Endothelial cell of umbilical vein (primary cell): ENCODE data around the gene CTSC. TPM values are rescaled to one million over a fixed set of nuclear protein-coding genes. Genes with fewer than 3 reads are reported as not detected.

ENCODE experiments used
- BruUV-seq: library from RNA; stranded (reverse); fragments of 400-500 nt; replicated peaks from 2 replicates; lab custom pipeline; 2021; lab: Mats Ljungman, UMichigan
- CTCF ChIA-PET: fragments of 300-600, 350-600 bp; sonication (Branson Sonifier 250); formaldehyde crosslinking; loops from one replicate; lab custom pipeline; 2021; ENCODE audit warnings: antibody characterized with exemption, inconsistent platforms; lab: Charles Lee
- POLR2A ChIA-PET: fragments of 300-600, 350-600 bp; sonication (Branson Sonifier 250); formaldehyde crosslinking; loops from one replicate; lab custom pipeline; 2021; ENCODE audit warnings: antibody characterized with exemption, inconsistent platforms; lab: Charles Lee
- DNase-seq: peaks from one replicate; pipeline ENCODE4 v3.0.0-alpha.2; 2011; ENCODE audit warnings: low read depth, low spot score
- FAIRE-seq: peaks from 2 replicates; lab custom pipeline; 2011; peaks lifted over from hg19 to GRCh38; lab: Jason Lieb, UNC
- H2AFZ ChIP-seq: 2 replicates; pipeline ENCODE4 v1.6.0; 2012; ENCODE audit warnings: low read depth, low read length, control low read depth, inconsistent platforms
- H3K27ac ChIP-seq: 2 replicates; pipeline ENCODE4 v1.5.1; 2011; ENCODE audit warnings: low read depth, mild to moderate bottlenecking, control low read depth, low read length, moderate library complexity; ENCODE audit not compliant: insufficient read depth
- H3K27me3 ChIP-seq, 2 experiments: 2 replicates each; pipeline versions ENCODE4 v1.6.0 to v1.6.1; 2011; ENCODE audit warnings: low read length in 2 of 2, mixed read lengths in 1 of 2; ENCODE audit not compliant: control insufficient read depth in 2 of 2, insufficient read depth in 2 of 2
- H3K36me3 ChIP-seq, 2 experiments: 2 replicates in 1 of 2; 3 replicates in 1 of 2; pipeline ENCODE4 v1.5.1; 2011; ENCODE audit warnings: low read length in 2 of 2, mild to moderate bottlenecking in 1 of 2, moderate library complexity in 1 of 2; ENCODE audit not compliant: control insufficient read depth in 2 of 2, insufficient read depth in 2 of 2; ENCODE audit errors: extremely low read depth in 1 of 2
- H3K4me1 ChIP-seq: 3 replicates; pipeline ENCODE4 v1.5.1; 2011; ENCODE audit warnings: mild to moderate bottlenecking, low read length; ENCODE audit not compliant: control insufficient read depth, insufficient read depth; ENCODE audit errors: extremely low read depth
- H3K4me2 ChIP-seq: 2 replicates; pipeline ENCODE4 v1.6.1; 2011; ENCODE audit warnings: low read length, control low read depth, mixed read lengths; ENCODE audit not compliant: insufficient read depth
- H3K4me3 ChIP-seq, 3 experiments: fragments of 200-600 bp in 1 of 3; sonication (generic), shearing (Covaris generic) in 1 of 3; replicated peaks in 1 of 3; 2 replicates each; pipeline ENCODE4 v1.5.1; 2011 to 2016; ENCODE audit warnings: control low read depth in 3 of 3, low read length in 3 of 3, mild to moderate bottlenecking in 2 of 3, inconsistent platforms in 1 of 3, low read depth in 1 of 3, moderate library complexity in 1 of 3; ENCODE audit not compliant: insufficient read depth in 1 of 3
- H3K79me2 ChIP-seq: 2 replicates; pipeline ENCODE4 v1.6.0; 2012; ENCODE audit warnings: low read length, inconsistent platforms; ENCODE audit not compliant: control insufficient read depth, insufficient read depth
- H3K9ac ChIP-seq: replicated peaks from 2 replicates; pipeline ENCODE3; 2011; ENCODE audit warnings: low read length, control low read depth; ENCODE audit not compliant: insufficient read depth; ENCODE audit errors: extremely low read depth
- H3K9me1 ChIP-seq: replicated peaks from 3 replicates; pipeline ENCODE4 v1.6.0; 2011; ENCODE audit warnings: mild to moderate bottlenecking, low read length; ENCODE audit not compliant: control insufficient read depth, insufficient read depth; ENCODE audit errors: extremely low read depth
- H3K9me3 ChIP-seq: replicated peaks from 2 replicates; pipeline ENCODE4 v1.5.1; 2012; ENCODE audit warnings: low read length, inconsistent platforms; ENCODE audit not compliant: control insufficient read depth, insufficient read depth
- H4K20me1 ChIP-seq: replicated peaks from 2 replicates; pipeline ENCODE3; 2011; ENCODE audit warnings: mild to moderate bottlenecking, low read length; ENCODE audit not compliant: control insufficient read depth, insufficient read depth; ENCODE audit errors: extremely low read depth
- CTCF ChIP-seq, 2 donors: IDR thresholded peaks; 1 replicate in 1 of 2; 2 replicates in 1 of 2; pipeline ENCODE4 v1.5.1; 2011; ENCODE audit warnings: low read length in 2 of 2, mild to moderate bottlenecking in 2 of 2, moderate library complexity in 2 of 2, control low read depth in 1 of 2, inconsistent platforms in 1 of 2, low read depth in 1 of 2; ENCODE audit not compliant: insufficient read depth in 1 of 2; ENCODE audit errors: extremely low read depth in 1 of 2
- EZH2 ChIP-seq: IDR thresholded peaks from 2 replicates; pipeline ENCODE4 v1.6.1; 2012; ENCODE audit warnings: borderline replicate concordance, low read depth, mild to moderate bottlenecking, moderate library complexity, low read length, inconsistent platforms; ENCODE audit not compliant: severe bottlenecking
- FOS ChIP-seq: IDR thresholded peaks from 2 replicates; pipeline ENCODE4 v1.6.1; 2011; ENCODE audit warnings: mild to moderate bottlenecking, low read length, moderate library complexity, borderline replicate concordance; ENCODE audit not compliant: insufficient read depth
- GATA2 ChIP-seq: IDR thresholded peaks from 2 replicates; pipeline ENCODE4 v1.7.0; 2011; ENCODE audit warnings: low read depth, mild to moderate bottlenecking, moderate library complexity, mixed read lengths, low read length; ENCODE audit not compliant: insufficient read length, insufficient read depth
- JUN ChIP-seq: IDR thresholded peaks from 2 replicates; pipeline ENCODE4 v1.6.1; 2011; ENCODE audit warnings: borderline replicate concordance, low read depth; ENCODE audit not compliant: insufficient read length, insufficient read depth
- MAX ChIP-seq: IDR thresholded peaks from 2 replicates; pipeline ENCODE4 v1.6.1; 2011; ENCODE audit not compliant: insufficient read depth, insufficient read length
- MYC ChIP-seq: IDR thresholded peaks from one replicate; pipeline ENCODE4 v1.6.1; 2011; ENCODE audit warnings: mild to moderate bottlenecking, low read depth, low read length
- POLR2AphosphoS5 ChIP-seq: IDR thresholded peaks from 2 replicates; pipeline ENCODE4 v1.6.1; 2012; ENCODE audit warnings: low read depth, mild to moderate bottlenecking, control low read depth, low read length, moderate library complexity; ENCODE audit not compliant: insufficient read depth
- dilution Hi-C: fragments of 300-500 bp; cut with MboI; formaldehyde crosslinking; loops from one replicate; pipeline ENCODE4 v1.15.0; 2019; ENCODE audit warnings: low sequenced_read_pairs; ENCODE audit not compliant: extremely low pct_ligation_motif_present
- intact Hi-C: fragments of 100-400 bp; cut with micrococcal nuclease; formaldehyde crosslinking; loops from one replicate; pipeline ENCODE4 v1.10.0; 2022
- polyA plus RNA-seq, 4 experiments: library from polyadenylated mRNA; depleted of rRNA in 3 of 4; stranded (reverse) in 3 of 4; unstranded in 1 of 4; fragments of >200 nt; gene quantifications; 2 replicates each; pipeline versions ENCODE4 v1.2.1 to v1.2.3, GENCODE V29; 2011 to 2012; ENCODE audit warnings: missing spikeins in 1 of 4
- total RNA-seq: library from RNA; stranded (reverse); gene quantifications from 2 replicates; pipeline ENCODE4 v1.2.3, GENCODE V29; 2021

Gene CTSC
- total and polyA plus RNA-seq, 2 donors (not counting 3 experiments of a cell fraction or from before 2014, with no cell fraction given): 130 to 186 TPM

GRCh38 chr11:88377144-88377543, 39.6 kb upstream of the CTSC start:
- no peak for DNase-seq
- Histone ChIP-seq H3K9me1 (no peaks in the 10 kb centered on the region), H2AFZ (no peak overlapping the region), H3K36me3 (no peaks in the 10 kb centered on the region), H3K79me2 (no peaks in the 10 kb centered on the region), H3K9me3 (no peaks in the 10 kb centered on the region), H3K27me3 (no peaks in the 10 kb centered on the region), H3K4me3 (no peak overlapping the region), H3K9ac (no peak overlapping the region), H3K4me2 (no peak overlapping the region), H3K27ac (no peak overlapping the region), H3K4me1 (peaks cover 3% of the 10 kb centered on the region), H4K20me1 (no peaks in the 10 kb centered on the region)
- intact Hi-C loops (no loop called here), dilution Hi-C loops (no loop called here)
- POLR2A ChIA-PET: no interaction called here
- FAIRE-seq: no peak
- CTCF ChIA-PET: interaction anchor here (0.9 to 2.1 kb wide), 2 partner anchors 32 to 167 kb away, joined by 4 to 7 read pairs; no protein-coding TSS in a partner anchor
- BruUV-seq: no TSS peak
- TF ChIP-seq MYC (no peak), MAX (no peak), POLR2AphosphoS5 (no peak), GATA2 (no peak), CTCF (IDR thresholded peaks at IDR 0.05; ENCODE audit: extremely low read depth in 1 of 2, insufficient read depth in 1 of 2, low read depth in 1 of 2, low read length in 2 of 2) (no peak), JUN (peak; percentile 10), EZH2 (no peak), FOS (no peak)
